CD14-positive monocyte (primary cell): ENCODE measurements around the gene CR1L. TPM values are rescaled to one million over a fixed set of nuclear protein-coding genes. Genes with fewer than 3 reads are reported as not detected.

Source experiments
- DNase-seq, 3 donors: peaks; one replicate each; pipeline ENCODE4 v3.0.0-alpha.2; 2011 to 2022
- H2AFZ ChIP-seq: 2 replicates; pipeline ENCODE4 v1.6.0; 2012; ENCODE audit warnings: mild to moderate bottlenecking, low read depth, low read length, inconsistent platforms; ENCODE audit not compliant: insufficient read depth, poor library complexity, severe bottlenecking
- H3K27ac ChIP-seq, 2 donors: 1 replicate in 1 of 2; 2 replicates in 1 of 2; pipeline ENCODE4 v1.5.1; 2012 to 2013; ENCODE audit warnings: low read length in 2 of 2, control low read depth in 1 of 2, inconsistent platforms in 1 of 2, low read depth in 1 of 2, mild to moderate bottlenecking in 1 of 2
- H3K27me3 ChIP-seq, 2 donors: one replicate each; pipeline versions ENCODE4 v1.6.0 to v1.6.1; 2011 to 2013; ENCODE audit warnings: low read length in 2 of 2; ENCODE audit not compliant: control insufficient read depth in 2 of 2, insufficient read depth in 2 of 2
- H3K36me3 ChIP-seq, 2 donors: replicated peaks in 1 of 2; 1 replicate in 1 of 2; 2 replicates in 1 of 2; pipeline versions ENCODE4 v1.5.1 to v1.6.1; 2012 to 2013; ENCODE audit warnings: low read length in 2 of 2, control low read depth in 1 of 2, inconsistent platforms in 1 of 2, mild to moderate bottlenecking in 1 of 2; ENCODE audit not compliant: insufficient read depth in 2 of 2, control insufficient read depth in 1 of 2
- H3K4me1 ChIP-seq, 2 donors: 1 replicate in 1 of 2; 2 replicates in 1 of 2; pipeline versions ENCODE4 v1.5.1 to v1.6.1; 2012 to 2013; ENCODE audit warnings: low read length in 2 of 2, control low read depth in 1 of 2, inconsistent platforms in 1 of 2, mild to moderate bottlenecking in 1 of 2, moderate library complexity in 1 of 2; ENCODE audit not compliant: insufficient read depth in 2 of 2, control insufficient read depth in 1 of 2
- H3K4me2 ChIP-seq: replicated peaks from 2 replicates; pipeline ENCODE3; 2012; ENCODE audit warnings: low read length, moderate library complexity, mild to moderate bottlenecking; ENCODE audit not compliant: poor library complexity, severe bottlenecking; ENCODE audit errors: extremely low read depth
- H3K4me3 ChIP-seq, 3 experiments: fragments of 200-600 bp in 1 of 3; sonication (generic) in 1 of 3; replicated peaks in 1 of 3; 1 replicate in 2 of 3; 2 replicates in 1 of 3; pipeline ENCODE4 v1.5.1; 2011 to 2013; ENCODE audit warnings: low read length in 3 of 3, mild to moderate bottlenecking in 3 of 3, control low read depth in 2 of 3, low read depth in 2 of 3, inconsistent platforms in 1 of 3, moderate library complexity in 1 of 3
- H3K79me2 ChIP-seq: 2 replicates; pipeline ENCODE4 v1.6.0; 2012; ENCODE audit warnings: mild to moderate bottlenecking, control low read depth, inconsistent platforms, low read length, moderate library complexity; ENCODE audit not compliant: insufficient read depth
- H3K9ac ChIP-seq: 2 replicates; pipeline ENCODE4 v1.6.0; 2017; ENCODE audit warnings: low read length, mild to moderate bottlenecking; ENCODE audit not compliant: insufficient read depth, poor library complexity, severe bottlenecking
- H3K9me3 ChIP-seq, 2 donors: replicated peaks in 1 of 2; 1 replicate in 1 of 2; 2 replicates in 1 of 2; pipeline versions ENCODE4 v1.5.1 to v1.6.1; 2012 to 2013; ENCODE audit warnings: low read length in 2 of 2, control low read depth in 1 of 2; ENCODE audit not compliant: control insufficient read depth in 1 of 2, insufficient read depth in 1 of 2
- H4K20me1 ChIP-seq: 2 replicates; pipeline ENCODE4 v1.6.0; 2012; ENCODE audit warnings: mild to moderate bottlenecking, low read length, control low read depth, moderate library complexity; ENCODE audit not compliant: insufficient read depth
- H3K27ac Mint-ChIP-seq, 7 donors: one replicate each; pipeline ENCODE4 v1.8.0; 2020; ENCODE audit warnings: mild to moderate bottlenecking in 7 of 7, mixed read lengths in 7 of 7, moderate library complexity in 6 of 7, inconsistent platforms in 2 of 7
- H3K27me3 Mint-ChIP-seq, 3 donors: one replicate each; pipeline ENCODE4 v1.8.0; 2021 to 2022; ENCODE audit warnings: low read depth in 3 of 3, mild to moderate bottlenecking in 3 of 3, mixed read lengths in 3 of 3, moderate library complexity in 3 of 3, inconsistent platforms in 1 of 3
- H3K36me3 Mint-ChIP-seq, 2 donors: one replicate each; pipeline ENCODE4 v1.8.0; 2020; ENCODE audit warnings: mixed read lengths in 2 of 2, inconsistent platforms in 1 of 2, mild to moderate bottlenecking in 1 of 2
- H3K4me1 Mint-ChIP-seq: one replicate; pipeline ENCODE4 v1.8.0; 2020; ENCODE audit warnings: mild to moderate bottlenecking, mixed read lengths
- H3K4me3 Mint-ChIP-seq, 2 donors: one replicate each; pipeline ENCODE4 v1.8.0; 2020; ENCODE audit warnings: mild to moderate bottlenecking in 2 of 2, mixed read lengths in 2 of 2, moderate library complexity in 1 of 2
- H3K9me3 Mint-ChIP-seq, 7 donors: one replicate each; pipeline ENCODE4 v1.8.0; 2020 to 2022; ENCODE audit warnings: mixed read lengths in 7 of 7, mild to moderate bottlenecking in 6 of 7, moderate library complexity in 6 of 7, inconsistent platforms in 2 of 7
- CTCF ChIP-seq: fragments of 200-600 bp; IDR thresholded peaks from one replicate; pipeline ENCODE4 v1.8.0; 2022; ENCODE audit warnings: antibody characterized with exemption, mild to moderate bottlenecking
- WGBS: methylation state at CpG from one replicate; pipeline ENCODE4 v1.1.5; 2013; ENCODE audit warnings: missing lambda C conversion rate; ENCODE audit not compliant: insufficient coverage; 5-methylcytosine and 5-hydroxymethylcytosine counted together
- intact Hi-C, 2 donors: fragments of 100-400 bp; cut with micrococcal nuclease; formaldehyde crosslinking; loops; one replicate each; pipeline versions ENCODE4 v1.15.0 to v1.15.1; 2023
- polyA plus RNA-seq, 3 donors: library from polyadenylated mRNA; depleted of rRNA in 1 of 3; unstranded in 2 of 3; stranded (reverse) in 1 of 3; fragments of 300-500 nt in 2 of 3; fragments of >200 nt in 1 of 3; fragmentation: Illumina TruSeq in 2 of 3; gene quantifications; 1 replicate in 2 of 3; 2 replicates in 1 of 3; pipeline ENCODE4 v1.2.3, GENCODE V29; 2012 to 2021

CR1L gene
- polyA plus RNA-seq, 3 donors: 0.49 TPM; not detected in 2

- no peak overlapping the region for H3K9ac ChIP-seq
- TF ChIP-seq CTCF: no peak
- H3K79me2 ChIP-seq: no peaks in the 10 kb centered on the region
- H3K4me3 Mint-ChIP-seq: peak overlapping the region in 1 of 2 donors; percentile 86
- no peak overlapping the region for H3K27ac Mint-ChIP-seq
- peaks cover 25 to 58% (median 45%) of the 10 kb centered on the region in 3 donors for H3K27me3 Mint-ChIP-seq
- H3K4me1 ChIP-seq: peaks cover 7 to 10% of the 10 kb centered on the region in 2 donors
- H3K4me3 ChIP-seq: no peak overlapping the region
- intact Hi-C loops: no loop called here
- no peak overlapping the region for H3K27ac ChIP-seq
- H4K20me1 ChIP-seq: no peaks in the 10 kb centered on the region
- H2AFZ ChIP-seq: no peak overlapping the region
- H3K27me3 ChIP-seq: peaks cover 53 to 58% of the 10 kb centered on the region in 2 donors
- no peaks in the 10 kb centered on the region for H3K36me3 Mint-ChIP-seq
- WGBS: 100% methylated on average over 2 of the region's 3 CpGs
- no peak overlapping the region for H3K4me2 ChIP-seq
- no peaks in the 10 kb centered on the region for H3K9me3 ChIP-seq
- DNase-seq: no peak
- H3K4me1 Mint-ChIP-seq: peaks cover 14% of the 10 kb centered on the region
- no peaks in the 10 kb centered on the region for H3K36me3 ChIP-seq
- H3K9me3 Mint-ChIP-seq: peaks cover 2 to 17% (median 6%) of the 10 kb centered on the region in 7 donors
Measured at GRCh38 chr1:207670192-207670591, 25.3 kb downstream of the CR1L start.

DNA sequence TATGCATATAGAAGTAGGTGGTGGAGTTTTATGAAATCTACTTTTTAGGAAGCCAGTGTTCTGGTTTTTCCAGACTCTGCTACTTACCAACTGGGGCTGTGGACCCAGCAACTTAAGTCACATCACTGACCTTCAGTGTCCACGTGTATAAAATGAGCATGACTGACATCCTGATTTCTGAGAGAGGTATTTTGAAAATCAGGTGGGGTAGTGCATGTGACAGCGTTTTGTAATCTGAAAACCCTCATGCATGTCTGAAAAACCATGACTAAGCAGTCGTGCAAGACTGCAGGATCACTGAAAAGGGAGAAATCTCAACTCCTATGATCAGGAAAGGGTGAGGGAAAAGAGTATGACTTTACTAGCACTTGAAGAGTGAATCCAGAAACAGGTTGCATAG lies 26.1 kb downstream of the CR1L start:
- no peak overlapping the region for H3K9ac ChIP-seq
- no peaks in the 10 kb centered on the region for H3K9me3 ChIP-seq
- H3K27me3 ChIP-seq: peaks cover 53 to 58% of the 10 kb centered on the region in 2 donors
- no peak for DNase-seq
- peaks cover 7 to 10% of the 10 kb centered on the region in 2 donors for H3K4me1 ChIP-seq
- Mint-ChIP-seq H3K36me3 (no peaks in the 10 kb centered on the region), H3K27me3 (peaks cover 26 to 58% (median 45%) of the 10 kb centered on the region in 3 donors), H3K27ac (no peak overlapping the region), H3K4me3 (no peak overlapping the region), H3K9me3 (peaks cover 2 to 16% (median 5%) of the 10 kb centered on the region in 7 donors), H3K4me1 (peaks cover 14% of the 10 kb centered on the region)
- no peak overlapping the region for H2AFZ ChIP-seq
- H3K79me2 ChIP-seq: no peaks in the 10 kb centered on the region
- WGBS: 0% methylated on average over 2 of the region's 3 CpGs
- H3K36me3 ChIP-seq: no peaks in the 10 kb centered on the region
- intact Hi-C loops: no loop called here
- H3K27ac ChIP-seq: no peak overlapping the region
- no peak overlapping the region for H3K4me2 ChIP-seq
- TF ChIP-seq CTCF: no peak
- no peak overlapping the region for H3K4me3 ChIP-seq
- H4K20me1 ChIP-seq: no peaks in the 10 kb centered on the region
